Vagina (tissue), 2 donors: ENCODE results near the gene MGAM2. TPM values are rescaled to one million over a fixed set of nuclear protein-coding genes. Genes with fewer than 3 reads are reported as not detected.
A peak's percentile ranks its signal among the peaks of the same experiment; 100 is the strongest.
"Not testable (repeated sequence)": the region's sequence is repeated elsewhere in the genome, so short reads cannot be mapped to it uniquely, and the experiment has no call there.

ENCODE experiments used
- DNase-seq, 2 donors: peaks; one replicate each; pipeline ENCODE4 v3.0.0-alpha.2; 2017; ENCODE audit errors: extremely low spot score in 2 of 2
- H3K27ac ChIP-seq: fragments of 200-600 bp; sonication (generic); one replicate; pipeline ENCODE4 v1.5.1; 2019
- H3K27me3 ChIP-seq: fragments of 200-600 bp; sonication (generic); one replicate; pipeline ENCODE4 v1.5.1; 2019
- H3K36me3 ChIP-seq, 2 donors: fragments of 200-600 bp; sonication (generic); one replicate each; pipeline ENCODE4 v1.5.1; 2017 to 2019
- H3K4me1 ChIP-seq: fragments of 200-600 bp; sonication (generic); one replicate; pipeline ENCODE4 v1.5.1; 2019
- H3K4me3 ChIP-seq, 2 donors: fragments of 200-600 bp; sonication (generic); 1 replicate in 1 of 2; 2 replicates in 1 of 2; pipeline ENCODE4 v1.5.1; 2016 to 2019
- H3K9me3 ChIP-seq: fragments of 200-600 bp; sonication (generic); one replicate; pipeline ENCODE4 v1.5.1; 2019
- POLR2A ChIP-seq, 2 donors: fragments of 450-650 bp; IDR thresholded peaks; one replicate each; pipeline ENCODE4 v1.6.1; 2017; ENCODE audit warnings: antibody characterized with exemption in 2 of 2, mild to moderate bottlenecking in 2 of 2, moderate library complexity in 2 of 2
- POLR2AphosphoS5 ChIP-seq, 2 donors: sonication (generic); formaldehyde crosslinking; IDR thresholded peaks; one replicate each; pipeline ENCODE4 v1.9.0; 2017; ENCODE audit warnings: antibody characterized with exemption in 2 of 2, mild to moderate bottlenecking in 2 of 2, low read depth in 1 of 2; ENCODE audit not compliant: insufficient read depth in 1 of 2
- intact Hi-C: fragments of 100-400 bp; cut with DNase I; formaldehyde crosslinking; loops from one replicate; pipeline ENCODE4 v1.15.1; 2023
- total RNA-seq: library from RNA; depleted of rRNA; stranded (reverse); fragments of >200 nt; gene quantifications from one replicate; pipeline ENCODE4 v1.2.3, GENCODE V29; 2016
- TF ChIP-seq, protein P1 (sequence below), 3 experiments: fragments of 450-650 bp in 2 of 3; fragments of 200-600 bp in 1 of 3; sonication (generic) in 1 of 3; IDR thresholded peaks; one replicate each; pipeline ENCODE4 v1.5.1; 2017 to 2019; ENCODE audit warnings: antibody characterized with exemption in 3 of 3, mild to moderate bottlenecking in 2 of 3, moderate library complexity in 2 of 3

MGAM2 gene
- total RNA-seq, 1 donor from 2014 or later, result not detected

DNA sequence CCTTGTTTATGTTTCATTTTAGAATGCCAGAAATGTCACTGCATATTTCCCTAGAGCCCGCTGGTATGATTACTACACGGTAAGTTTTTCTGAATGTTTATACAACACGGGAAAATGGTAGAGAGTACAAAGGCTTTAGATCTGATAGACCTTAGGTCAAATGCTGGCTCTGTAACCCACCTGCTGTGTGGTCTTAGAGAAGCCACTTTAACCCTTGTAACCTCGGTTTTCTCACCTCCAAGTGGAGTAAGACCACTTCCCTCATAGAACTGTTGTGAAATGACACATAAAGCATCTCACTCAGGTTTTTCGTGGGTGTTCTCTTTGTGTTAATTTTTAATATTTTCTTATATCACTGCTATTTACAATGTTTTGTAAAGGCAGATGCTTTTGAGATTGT, 13.9 kb upstream of the MGAM2 start:
- Histone ChIP-seq H3K27me3 (no peaks in the 10 kb centered on the region), H3K27ac (no peak overlapping the region), H3K36me3 (no peaks in the 10 kb centered on the region), H3K4me1 (no peaks in the 10 kb centered on the region), H3K9me3 (no peaks in the 10 kb centered on the region), H3K4me3 (no peak overlapping the region)
- no peak for DNase-seq
- no peak for TF ChIP-seq POLR2AphosphoS5 (IDR thresholded peaks at IDR 0.05; ENCODE audit: insufficient read depth in 1 of 2, low read depth in 1 of 2)
- intact Hi-C loops, result no loop called here

GRCh38 chr7:142098004-142098403, 13.5 kb upstream of the MGAM2 start:
- H3K4me3 ChIP-seq, result no peak overlapping the region
- no peaks in the 10 kb centered on the region for H3K9me3 ChIP-seq
- no peaks in the 10 kb centered on the region for H3K36me3 ChIP-seq
- no peak overlapping the region for H3K27ac ChIP-seq
- no peak for DNase-seq
- H3K27me3 ChIP-seq, result no peaks in the 10 kb centered on the region
- intact Hi-C loops, result no loop called here
- no peak for TF ChIP-seq POLR2AphosphoS5 (IDR thresholded peaks at IDR 0.05; ENCODE audit: insufficient read depth in 1 of 2, low read depth in 1 of 2)
- no peak for TF ChIP-seq POLR2A (IDR thresholded peaks at IDR 0.05)
- TF ChIP-seq, protein P1, sequence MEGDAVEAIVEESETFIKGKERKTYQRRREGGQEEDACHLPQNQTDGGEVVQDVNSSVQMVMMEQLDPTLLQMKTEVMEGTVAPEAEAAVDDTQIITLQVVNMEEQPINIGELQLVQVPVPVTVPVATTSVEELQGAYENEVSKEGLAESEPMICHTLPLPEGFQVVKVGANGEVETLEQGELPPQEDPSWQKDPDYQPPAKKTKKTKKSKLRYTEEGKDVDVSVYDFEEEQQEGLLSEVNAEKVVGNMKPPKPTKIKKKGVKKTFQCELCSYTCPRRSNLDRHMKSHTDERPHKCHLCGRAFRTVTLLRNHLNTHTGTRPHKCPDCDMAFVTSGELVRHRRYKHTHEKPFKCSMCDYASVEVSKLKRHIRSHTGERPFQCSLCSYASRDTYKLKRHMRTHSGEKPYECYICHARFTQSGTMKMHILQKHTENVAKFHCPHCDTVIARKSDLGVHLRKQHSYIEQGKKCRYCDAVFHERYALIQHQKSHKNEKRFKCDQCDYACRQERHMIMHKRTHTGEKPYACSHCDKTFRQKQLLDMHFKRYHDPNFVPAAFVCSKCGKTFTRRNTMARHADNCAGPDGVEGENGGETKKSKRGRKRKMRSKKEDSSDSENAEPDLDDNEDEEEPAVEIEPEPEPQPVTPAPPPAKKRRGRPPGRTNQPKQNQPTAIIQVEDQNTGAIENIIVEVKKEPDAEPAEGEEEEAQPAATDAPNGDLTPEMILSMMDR (IDR thresholded peaks at IDR 0.05), result no peak
- no peaks in the 10 kb centered on the region for H3K4me1 ChIP-seq

- H3K4me3 ChIP-seq, intact Hi-C loops: not testable (repeated sequence)
Observed at GRCh38 chr7:142099347-142099746, 12.2 kb upstream of the MGAM2 start.

GRCh38 chr7:142100634-142101033, 10.9 kb upstream of the MGAM2 start:
- H3K4me1 ChIP-seq, result no peaks in the 10 kb centered on the region
- H3K27ac ChIP-seq, result no peak overlapping the region
- intact Hi-C loops, result no loop called here
- no peak for DNase-seq
- no peak overlapping the region for H3K4me3 ChIP-seq
- H3K36me3 ChIP-seq, result no peaks in the 10 kb centered on the region
- TF ChIP-seq POLR2A (IDR thresholded peaks at IDR 0.05) (no peak), POLR2AphosphoS5 (IDR thresholded peaks at IDR 0.05; ENCODE audit: insufficient read depth in 1 of 2, low read depth in 1 of 2) (no peak)
- TF ChIP-seq, protein P1 (IDR thresholded peaks at IDR 0.05), result no peak
- no peaks in the 10 kb centered on the region for H3K27me3 ChIP-seq
- H3K9me3 ChIP-seq, result no peaks in the 10 kb centered on the region

More at GRCh38 chr7:142099347-142099746, 12.2 kb upstream of the MGAM2 start:
- DNase-seq, H3K4me1 ChIP-seq, H3K9me3 ChIP-seq, H3K27me3 ChIP-seq, H3K27ac ChIP-seq, H3K36me3 ChIP-seq: not testable (repeated sequence)

GRCh38 chr7:142101794-142102193, 9.7 kb upstream of the MGAM2 start:
- H3K4me3 ChIP-seq, DNase-seq, H3K27ac ChIP-seq, H3K27me3 ChIP-seq, H3K36me3 ChIP-seq, intact Hi-C loops, H3K9me3 ChIP-seq, H3K4me1 ChIP-seq: not testable (repeated sequence)

GRCh38 chr7:142104550-142105527, 6.7 kb upstream of the MGAM2 start:
- Histone ChIP-seq H3K27ac (no peak overlapping the region), H3K4me3 (no peak overlapping the region), H3K36me3 (no peaks in the 10 kb centered on the region), H3K4me1 (no peaks in the 10 kb centered on the region), H3K9me3 (no peaks in the 10 kb centered on the region), H3K27me3 (no peaks in the 10 kb centered on the region)
- DNase-seq, result peak in 1 of 2 donors; percentile 76
- intact Hi-C loops, result no loop called here
- TF ChIP-seq POLR2A (IDR thresholded peaks at IDR 0.05), result no peak
- TF ChIP-seq, protein P1 (IDR thresholded peaks at IDR 0.05), result no peak
- TF ChIP-seq POLR2AphosphoS5 (IDR thresholded peaks at IDR 0.05; ENCODE audit: insufficient read depth in 1 of 2, low read depth in 1 of 2), result no peak
